ENCODE results near the gene GATA1.
A peak's percentile ranks its signal among the peaks of the same experiment; 100 is the strongest.

GATA1 gene

GRCh38 chrX:48753708-48754228 is 32.6 kb upstream of the GATA1 start:
- no peaks in the 10 kb centered on the region for H3K79me2 ChIP-seq
- H3K36me3 ChIP-seq (ENCODE audit: control insufficient read depth, insufficient read depth, low read length): no peaks in the 10 kb centered on the region
- H3K27me3 ChIP-seq (ENCODE audit: control insufficient read depth, insufficient read depth, low read length): no peaks in the 10 kb centered on the region
- no peak overlapping the region for H3K4me2 ChIP-seq (ENCODE audit: low read length)
- TF ChIP-seq CTCF (IDR thresholded peaks at IDR 0.05): no peak
- H3K9me3 ChIP-seq (ENCODE audit: control insufficient read depth, low read length): no peaks in the 10 kb centered on the region
- H3K4me1 ChIP-seq: peaks cover 3% of the 10 kb centered on the region
- H3K27ac ChIP-seq: no peak overlapping the region
- no peak overlapping the region for H3K4me3 ChIP-seq (ENCODE audit: low read depth, low read length)
- H2AFZ ChIP-seq: no peak overlapping the region
- H3K9ac ChIP-seq: no peak overlapping the region

- Histone ChIP-seq H3K4me3 (ENCODE audit: low read depth, low read length) (no peak overlapping the region), H3K9ac (no peak overlapping the region), H3K27me3 (ENCODE audit: control insufficient read depth, insufficient read depth, low read length) (no peaks in the 10 kb centered on the region), H3K79me2 (no peaks in the 10 kb centered on the region), H3K4me1 (peaks cover 3% of the 10 kb centered on the region), H3K36me3 (ENCODE audit: control insufficient read depth, insufficient read depth, low read length) (no peaks in the 10 kb centered on the region), H3K9me3 (ENCODE audit: control insufficient read depth, low read length) (no peaks in the 10 kb centered on the region), H3K27ac (no peak overlapping the region), H3K4me2 (ENCODE audit: low read length) (no peak overlapping the region), H2AFZ (no peak overlapping the region)
- TF ChIP-seq CTCF (IDR thresholded peaks at IDR 0.05): no peak
Measured at GRCh38 chrX:48754238-48754637, 32.2 kb upstream of the GATA1 start.

- H3K27ac ChIP-seq: peak within 1 kb of the TSS; percentile 75
- no peaks in the 10 kb centered on the region for H3K4me1 ChIP-seq
- no peak within 1 kb of the TSS for H3K9ac ChIP-seq
- no peak within 1 kb of the TSS for H3K4me3 ChIP-seq (ENCODE audit: low read depth, low read length)
- H3K36me3 ChIP-seq (ENCODE audit: control insufficient read depth, insufficient read depth, low read length): no peaks in the 10 kb centered on the region
- H3K4me2 ChIP-seq (ENCODE audit: low read length): no peak within 1 kb of the TSS
- no peaks in the 10 kb centered on the region for H3K79me2 ChIP-seq
- no peaks in the 10 kb centered on the region for H3K27me3 ChIP-seq (ENCODE audit: control insufficient read depth, insufficient read depth, low read length)
- no peaks in the 10 kb centered on the region for H3K9me3 ChIP-seq (ENCODE audit: control insufficient read depth, low read length)
- peak; percentile 36 for TF ChIP-seq CTCF (IDR thresholded peaks at IDR 0.05)
- peak within 1 kb of the TSS; percentile 89 for H2AFZ ChIP-seq
Measured at GRCh38 chrX:48761674-48762471, 24.5 kb upstream of the GATA1 start, which contains the start of gene GLOD5. TSS of gene GLOD5 (plus strand) at chrX:48761747. CDS start at chrX:48761791, 44 bp downstream.

- Histone ChIP-seq H3K27me3 (ENCODE audit: control insufficient read depth, insufficient read depth, low read length) (no peaks in the 10 kb centered on the region), H3K9me3 (ENCODE audit: control insufficient read depth, low read length) (no peaks in the 10 kb centered on the region), H3K36me3 (ENCODE audit: control insufficient read depth, insufficient read depth, low read length) (no peaks in the 10 kb centered on the region), H3K4me3 (ENCODE audit: low read depth, low read length) (no peak overlapping the region), H2AFZ (no peak overlapping the region), H3K27ac (no peak overlapping the region), H3K79me2 (no peaks in the 10 kb centered on the region), H3K4me2 (ENCODE audit: low read length) (no peak overlapping the region), H3K4me1 (no peaks in the 10 kb centered on the region), H3K9ac (no peak overlapping the region)
- no peak for TF ChIP-seq CTCF (IDR thresholded peaks at IDR 0.05)
Measured at GRCh38 chrX:48769230-48769629, 17.2 kb upstream of the GATA1 start.
